Hindlimb muscle (tissue), 1 donor: ENCODE results near the gene MAST4. TPM values are rescaled to one million over a fixed set of nuclear protein-coding genes. Genes with fewer than 3 reads are reported as not detected.
A peak's percentile ranks its signal among the peaks of the same experiment; 100 is the strongest.
"Not testable (repeated sequence)": the region's sequence is repeated elsewhere in the genome, so short reads cannot be mapped to it uniquely, and the experiment has no call there.

Experiments used
- DNase-seq: peaks from one replicate; pipeline ENCODE4 v3.0.0-alpha.2; 2013
- polyA plus RNA-seq: library from polyadenylated mRNA; unstranded; fragments of 120-200 nt; gene quantifications from one replicate; pipeline ENCODE4 v1.2.1, GENCODE V29; 2013; ENCODE audit not compliant: insufficient read length

MAST4 gene
- polyA plus RNA-seq, 1 donor, result 14.1 TPM

DNA sequence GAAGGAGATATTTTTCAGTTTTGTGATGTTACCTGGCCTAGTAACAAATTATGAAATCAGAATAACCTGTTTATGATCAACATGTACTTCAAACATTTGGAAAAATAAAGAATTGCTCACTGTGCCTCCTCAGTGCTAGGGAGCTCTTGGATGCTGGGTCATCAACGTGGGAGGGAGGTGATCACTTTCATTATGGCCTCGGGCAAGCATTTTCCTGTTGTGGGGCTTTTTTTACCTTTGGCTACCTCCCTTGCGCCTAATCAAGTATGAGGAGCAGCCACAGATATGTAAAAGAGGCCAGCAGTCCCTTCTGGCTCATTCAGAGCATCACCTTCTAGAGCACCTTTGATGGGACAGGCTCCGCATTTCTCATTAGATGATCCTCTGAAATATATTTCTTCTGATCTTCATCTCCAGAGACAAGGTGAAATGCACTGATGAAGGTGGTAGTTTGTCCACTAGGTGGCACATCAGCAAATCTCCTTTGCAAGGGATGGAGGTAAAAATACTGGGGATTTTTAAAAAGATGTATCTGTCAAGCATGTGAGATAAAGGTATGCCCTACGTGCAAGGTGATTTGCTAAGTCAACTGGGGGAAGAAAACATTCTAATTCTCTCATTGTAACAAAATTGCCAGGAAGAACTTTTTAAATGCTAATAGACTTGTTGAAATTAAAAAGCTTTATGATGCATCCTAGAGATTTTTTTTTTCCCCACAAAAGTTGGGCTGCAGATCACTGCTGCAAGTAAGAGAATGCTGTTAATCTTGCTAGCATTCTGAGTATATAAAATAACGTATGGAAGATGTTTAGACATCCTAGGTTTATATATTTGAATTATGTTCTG, 218.2 kb downstream of the MAST4 start:
- peak; percentile 33 for DNase-seq

- DNase-seq, result no peak
These were observed 222.2 kb downstream of the MAST4 start for GRCh38 chr5:66818304-66818934.

GRCh38 chr5:66818935-66819328, 222.7 kb downstream of the MAST4 start:
- no peak for DNase-seq

DNA sequence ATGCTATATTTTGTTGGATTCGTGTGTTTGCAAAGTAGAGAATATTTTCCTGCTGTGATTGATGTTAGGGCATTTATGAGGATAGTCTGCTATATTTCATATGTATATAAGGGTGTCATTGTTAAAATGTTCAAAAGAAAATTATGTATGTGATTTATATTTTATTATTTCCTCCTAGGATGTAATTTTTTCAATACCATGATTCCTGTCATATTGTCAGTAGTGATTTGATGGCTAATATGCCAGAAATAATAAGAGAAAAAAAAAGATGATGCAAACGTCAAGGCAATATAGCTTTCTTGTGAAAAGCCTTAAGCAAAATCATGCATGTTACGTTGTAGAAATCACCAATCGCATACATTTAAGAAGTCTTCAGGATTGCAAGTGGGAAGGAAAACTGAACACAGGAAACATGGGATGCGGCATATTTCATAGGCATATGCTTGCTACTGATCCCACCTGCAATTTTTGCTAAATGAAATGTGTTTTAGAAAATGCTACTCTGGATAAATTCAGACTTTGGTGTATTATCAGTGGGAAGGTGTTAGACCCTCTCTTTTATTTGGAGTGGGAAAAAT, 224.5 kb downstream of the MAST4 start:
- DNase-seq, result no peak

DNA sequence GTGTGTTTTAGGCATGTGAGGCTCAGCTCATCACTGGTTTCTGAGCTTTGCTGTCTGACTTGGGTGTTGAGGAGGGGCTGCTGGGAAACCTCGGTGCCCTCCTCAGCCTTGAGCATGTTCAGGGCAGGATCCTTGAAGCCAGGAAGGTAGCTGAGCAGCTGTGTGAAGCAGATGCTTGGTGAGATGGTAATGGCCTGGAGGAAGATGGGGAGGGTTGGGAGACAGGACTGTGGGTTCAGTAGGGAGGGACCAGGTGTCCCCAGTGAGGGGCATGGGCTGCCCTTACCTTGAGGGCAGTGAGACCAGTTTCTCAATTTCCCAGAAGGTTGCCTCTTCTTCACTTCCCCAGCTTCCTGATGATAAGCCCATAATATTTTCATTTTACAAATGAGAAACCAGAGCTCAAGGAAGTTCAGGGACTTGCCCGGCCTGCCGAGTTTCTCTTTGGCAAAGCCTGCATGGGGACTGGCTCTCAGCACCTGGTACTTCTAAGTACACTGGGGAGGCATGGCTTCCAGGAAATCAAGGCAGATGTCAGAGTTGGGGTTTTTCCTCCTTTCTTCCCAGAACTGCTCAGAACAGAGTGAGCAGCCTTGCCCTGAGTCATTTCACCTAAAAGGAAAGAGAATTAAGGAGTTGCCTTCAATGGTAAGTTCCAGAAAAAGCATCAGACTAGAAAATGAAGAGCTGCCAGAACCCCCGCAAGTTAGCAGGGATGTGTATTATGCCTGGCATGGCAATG, 225.7 kb downstream of the MAST4 start:
- no peak for DNase-seq

DNA sequence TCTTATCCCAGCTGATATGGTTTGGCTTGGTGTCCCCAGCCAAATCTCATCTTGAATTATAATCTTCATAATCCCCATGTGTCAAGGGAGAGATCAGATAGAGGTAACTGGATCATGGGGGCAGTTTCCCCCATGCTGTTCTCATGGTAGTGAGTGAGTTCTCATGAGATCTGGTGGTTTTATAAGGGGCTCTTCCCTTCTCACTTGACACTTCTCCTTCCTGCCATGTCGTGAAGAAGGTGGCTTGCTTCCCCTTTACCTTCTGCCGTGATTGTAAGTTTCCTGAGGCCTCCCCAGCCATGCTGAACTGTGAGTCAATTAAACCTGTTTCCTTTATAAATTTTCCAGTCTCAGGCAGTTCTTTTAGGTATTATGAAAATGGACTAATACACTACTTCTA, 226.7 kb downstream of the MAST4 start:
- DNase-seq, result not testable (repeated sequence)

DNA sequence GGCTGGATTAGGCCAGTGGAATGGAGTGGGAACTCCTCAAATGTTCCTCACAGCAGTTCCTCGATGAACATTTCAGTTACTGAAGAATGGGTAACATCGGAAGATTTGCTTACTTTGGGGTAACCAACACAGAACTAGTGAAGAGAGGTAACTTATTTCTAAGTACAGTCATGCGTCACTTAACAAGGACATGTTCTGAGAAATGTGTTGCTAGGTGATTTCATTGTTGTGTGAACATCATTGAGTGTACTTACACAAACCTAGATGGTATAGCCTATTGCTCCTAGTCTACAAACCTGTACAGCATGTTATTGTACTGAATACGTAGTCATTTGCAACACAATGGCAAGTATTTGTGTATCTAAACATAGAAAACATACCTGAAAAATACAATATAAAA, 228.3 kb downstream of the MAST4 start:
- DNase-seq, result no peak

DNA sequence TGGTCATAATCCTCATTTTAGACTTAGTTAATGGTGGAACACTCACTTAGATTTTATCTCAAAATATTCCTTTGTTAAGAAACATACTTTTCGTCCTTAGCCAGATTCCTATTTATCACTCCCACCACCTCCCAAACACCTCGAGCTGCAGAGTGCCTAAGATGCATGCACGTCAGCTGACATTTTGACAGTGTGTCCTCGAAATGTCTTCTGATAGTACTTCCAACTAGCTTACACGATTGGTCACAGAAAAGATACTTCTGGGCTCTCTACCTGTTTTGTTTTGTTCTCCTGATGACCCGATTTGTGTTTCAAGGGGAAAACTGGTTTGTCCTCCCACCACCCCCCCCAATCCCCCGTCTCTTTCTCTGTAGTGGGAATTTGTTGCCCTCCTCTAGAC, 230.1 kb downstream of the MAST4 start:
- DNase-seq, result no peak

DNA sequence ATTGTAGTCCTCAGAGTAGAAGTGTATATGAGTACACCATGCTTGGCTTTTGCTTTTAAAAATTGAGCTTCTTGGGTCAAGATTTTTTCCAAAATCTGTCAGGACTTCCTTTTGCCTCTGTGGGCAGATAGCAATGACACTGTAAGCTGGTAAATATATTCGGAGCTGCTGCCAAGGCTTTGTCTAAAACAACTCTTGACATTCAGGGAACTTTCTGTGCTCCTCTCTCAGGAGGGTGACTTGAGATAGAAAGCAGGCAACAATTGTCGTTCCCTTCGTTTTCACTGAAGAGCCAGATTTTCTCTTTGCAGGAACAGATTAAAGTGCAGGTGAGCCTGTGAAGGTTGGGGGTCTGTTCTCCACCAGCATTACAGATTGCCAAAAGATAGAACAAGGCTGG, 230.5 kb downstream of the MAST4 start:
- no peak for DNase-seq

- DNase-seq, result no peak
These were observed 231.9 kb downstream of the MAST4 start for GRCh38 chr5:66828046-66828547.

DNA sequence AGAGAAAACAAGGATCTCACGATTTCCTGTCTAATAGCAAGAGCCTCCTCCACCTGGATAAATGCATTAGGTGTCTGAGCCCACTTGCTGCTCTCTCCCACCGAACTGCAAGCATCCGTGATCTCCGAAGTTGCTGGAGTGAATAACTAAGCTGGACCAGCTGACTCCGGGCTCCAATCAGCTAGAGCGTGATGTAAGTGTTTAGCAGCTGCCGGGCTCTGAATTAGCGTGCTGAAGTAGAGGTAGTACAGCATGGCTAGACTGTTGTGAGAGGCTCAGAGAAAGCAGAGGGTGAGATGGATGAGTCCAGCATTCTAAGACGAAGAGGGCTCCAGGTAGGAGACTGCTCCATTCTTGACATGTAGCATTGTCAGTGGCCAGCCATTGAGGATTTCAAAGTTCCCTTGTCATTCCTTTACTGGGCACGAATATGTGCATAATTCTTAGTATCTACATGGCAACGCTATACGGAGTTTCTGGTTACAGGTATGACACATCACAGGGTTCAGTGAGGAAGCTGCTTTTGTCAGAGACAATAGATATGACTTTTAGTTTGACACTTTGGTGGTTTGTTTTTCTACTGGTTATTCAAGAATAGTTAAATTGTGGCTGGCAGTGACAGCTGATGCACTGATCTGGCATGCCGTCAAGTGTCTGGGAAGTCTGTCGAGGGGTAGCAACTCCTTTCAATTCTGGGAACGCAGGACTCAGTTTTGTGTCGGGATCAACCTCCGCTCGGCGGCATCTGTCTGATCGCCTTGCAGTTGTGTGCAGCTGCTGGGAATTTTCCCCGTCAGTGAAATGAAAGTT, 232.6 kb downstream of the MAST4 start:
- DNase-seq, result peak; percentile 79

DNA sequence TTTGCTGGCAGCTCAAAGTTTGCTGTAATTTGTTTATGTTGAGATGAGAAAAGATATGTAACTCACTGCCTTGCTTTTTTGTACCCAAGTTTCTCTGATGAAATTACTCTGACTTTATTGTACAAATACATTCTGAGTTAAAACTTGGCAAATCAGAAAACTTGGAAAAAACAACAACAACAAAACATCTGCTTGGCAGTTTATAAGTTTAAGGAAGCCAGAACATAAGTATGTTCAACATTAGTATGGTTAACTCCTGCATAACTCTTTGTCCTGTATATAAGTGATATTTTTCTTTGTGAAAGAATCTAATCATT, 233.1 kb downstream of the MAST4 start:
- DNase-seq, result no peak

DNA sequence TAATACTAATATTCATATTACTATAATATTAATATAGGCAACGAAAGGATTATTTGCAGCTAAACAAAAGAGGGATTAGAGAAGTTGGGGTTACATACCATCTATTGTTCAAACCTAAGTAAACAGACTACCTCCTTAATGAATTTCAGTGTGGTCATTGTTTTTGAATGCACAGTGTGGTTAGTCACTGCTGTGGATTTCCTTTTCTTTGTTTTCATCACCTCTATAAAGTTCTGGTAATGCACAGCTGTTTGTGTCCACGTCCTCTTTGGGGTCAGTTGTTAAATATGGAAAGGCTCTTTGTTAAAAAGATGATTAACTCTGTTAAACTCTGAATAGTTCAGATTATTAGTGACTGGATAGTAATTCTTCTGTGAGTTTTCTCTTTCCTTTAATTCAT, 233.6 kb downstream of the MAST4 start:
- no peak for DNase-seq

- no peak for DNase-seq
These were observed 234.4 kb downstream of the MAST4 start for GRCh38 chr5:66830636-66831035.

- no peak for DNase-seq
These were observed 243.5 kb downstream of the MAST4 start for GRCh38 chr5:66839636-66840185.

DNA sequence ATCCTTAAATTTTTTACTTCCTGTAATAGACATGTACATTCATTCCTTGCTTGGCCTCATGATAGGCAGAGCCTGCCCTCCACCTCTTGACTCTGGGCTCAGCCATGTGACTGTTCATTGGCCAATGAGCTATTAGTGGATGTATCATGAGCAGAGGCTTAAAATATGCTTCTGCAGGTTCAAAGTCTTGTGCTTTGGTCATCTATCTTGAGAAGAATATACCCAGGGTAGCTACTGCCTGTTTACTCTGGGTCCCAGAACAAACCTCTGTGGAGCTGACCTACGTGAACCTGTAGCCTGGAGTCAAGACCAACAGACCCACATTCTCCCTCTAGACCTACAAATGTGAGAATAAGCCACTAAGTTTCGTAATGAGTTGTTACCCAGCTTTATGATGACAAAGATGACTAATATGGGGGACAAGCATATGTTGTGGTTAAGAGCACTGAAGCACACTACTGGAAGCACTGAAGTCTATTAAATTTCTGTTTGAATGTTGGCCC, 244.4 kb downstream of the MAST4 start:
- DNase-seq, result no peak

DNA sequence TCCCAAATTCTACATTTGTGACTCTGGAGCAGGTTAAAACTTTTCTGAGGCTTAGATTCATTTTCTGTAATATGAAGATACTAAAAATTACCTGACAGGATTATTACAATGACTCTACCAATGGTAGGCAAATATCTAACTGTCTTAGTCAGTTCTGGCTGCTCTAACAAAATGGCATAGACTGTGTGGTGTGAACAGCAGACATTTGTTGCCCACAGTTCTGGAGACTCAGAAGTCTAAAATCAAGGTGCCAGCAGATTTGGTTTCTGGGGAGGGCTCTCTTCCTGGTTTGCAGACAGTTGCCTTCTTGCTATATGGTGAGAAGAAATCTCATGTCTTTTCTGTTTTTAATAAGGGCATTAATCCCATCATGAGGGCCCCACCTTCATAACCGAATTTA, 245.1 kb downstream of the MAST4 start:
- DNase-seq, result no peak

DNA sequence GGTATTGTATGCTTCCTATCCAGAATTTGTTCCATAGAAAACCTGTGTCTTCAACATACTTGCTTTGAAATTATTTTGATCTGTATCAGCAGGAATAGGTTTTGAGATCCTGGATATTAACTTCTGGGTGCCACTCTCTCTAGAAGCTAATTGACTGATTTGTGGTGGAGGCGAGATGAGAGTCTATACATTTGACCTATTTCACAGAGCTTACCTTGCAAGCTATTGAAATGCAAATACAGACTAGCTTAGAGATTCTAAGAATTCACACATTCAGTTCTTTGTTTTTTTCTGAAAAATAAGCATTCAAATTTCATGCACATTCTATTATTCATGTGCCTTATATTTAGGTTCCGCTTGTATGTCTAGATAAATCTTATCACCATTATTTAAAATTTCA, 246.3 kb downstream of the MAST4 start:
- DNase-seq, result no peak

- DNase-seq, result no peak
These were observed 246.9 kb downstream of the MAST4 start for GRCh38 chr5:66843065-66843464.

DNA sequence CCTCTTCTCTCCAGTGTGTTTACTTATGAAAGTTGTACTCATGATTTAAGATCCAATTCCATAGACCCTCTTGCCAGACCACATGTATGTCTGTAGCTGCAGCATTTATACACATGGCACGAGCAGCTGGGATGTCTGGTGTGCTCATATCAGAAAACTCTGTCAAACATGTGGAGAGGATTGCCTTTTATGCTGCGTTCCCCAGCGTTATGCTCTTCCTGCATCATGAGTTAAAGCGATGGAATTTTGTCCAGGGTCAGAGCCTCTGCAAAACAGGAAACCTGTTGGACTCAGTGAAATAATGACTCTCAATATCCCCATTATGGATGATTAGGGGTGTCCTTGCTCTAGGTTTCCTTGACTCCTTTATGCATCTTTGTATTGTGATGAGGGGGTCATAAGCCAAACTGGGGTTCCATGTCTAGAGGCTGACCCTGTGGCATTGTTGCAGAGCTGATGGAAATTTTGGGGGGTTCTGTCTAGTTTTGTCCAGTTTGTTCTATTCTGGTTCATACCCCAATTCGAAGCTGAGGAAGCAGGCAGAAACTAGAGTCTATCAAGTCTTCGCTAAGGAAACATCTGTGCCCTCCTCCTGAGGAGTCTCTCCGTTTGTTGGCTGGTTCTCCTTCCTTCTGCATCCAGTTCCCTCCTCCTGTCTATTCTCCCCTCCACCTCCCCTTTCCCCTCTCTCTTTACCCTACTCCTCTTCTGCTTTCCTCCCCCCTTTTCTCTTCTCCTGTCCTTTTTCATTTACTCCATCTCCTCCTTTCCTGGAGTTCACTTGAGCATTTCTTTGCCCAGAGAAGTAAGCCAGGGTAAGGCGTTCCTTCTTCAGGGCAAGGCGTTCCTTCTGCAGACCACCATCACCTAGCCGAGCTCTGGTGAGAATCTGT, 252.8 kb downstream of the MAST4 start:
- no peak for DNase-seq

DNA sequence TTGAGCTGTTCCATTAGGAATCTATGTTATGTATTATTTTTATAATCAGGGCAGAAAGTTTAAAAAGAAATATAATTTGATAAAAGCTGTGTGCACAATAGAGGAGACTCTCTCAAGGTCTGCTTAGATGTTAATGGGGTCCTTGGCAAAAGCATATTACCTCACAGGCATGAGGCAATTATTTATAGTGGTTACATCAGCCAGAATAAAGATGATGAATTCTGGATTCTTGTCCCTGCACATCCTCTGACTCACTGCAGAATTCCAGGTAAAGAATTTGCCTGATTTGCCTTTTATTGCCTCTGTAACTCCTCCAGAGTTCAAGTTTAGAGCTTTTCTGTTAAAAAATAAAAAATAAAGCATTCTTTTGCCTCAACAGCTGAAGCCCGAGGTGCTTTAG, 253.6 kb downstream of the MAST4 start:
- DNase-seq, result no peak
